Nephron (organoid): ENCODE measurements around the gene COL4A4.

Experiments used
- H3K27ac Mint-ChIP-seq, 3 experiments: 2 replicates each; pipeline ENCODE4 v1.8.0; 2020; ENCODE audit warnings: mixed read lengths in 3 of 3, mild to moderate bottlenecking in 2 of 3, moderate library complexity in 1 of 3
- H3K27me3 Mint-ChIP-seq: 2 replicates; pipeline ENCODE4 v1.8.0; 2021; ENCODE audit warnings: low read depth, mild to moderate bottlenecking, moderate library complexity, mixed read lengths
- H3K36me3 Mint-ChIP-seq: 2 replicates; pipeline ENCODE4 v1.8.0; 2020; ENCODE audit warnings: low read depth, mixed read lengths
- H3K4me1 Mint-ChIP-seq: 2 replicates; pipeline ENCODE4 v1.8.0; 2020; ENCODE audit warnings: mixed read lengths
- H3K4me3 Mint-ChIP-seq, 3 experiments: 2 replicates each; pipeline ENCODE4 v1.8.0; 2020; ENCODE audit warnings: mild to moderate bottlenecking in 3 of 3, mixed read lengths in 3 of 3, moderate library complexity in 2 of 3
- H3K9me3 Mint-ChIP-seq: 2 replicates; pipeline ENCODE4 v1.8.0; 2020; ENCODE audit warnings: mixed read lengths
- CTCF ChIP-seq, 3 experiments: fragments of 200-600 bp; sonication (generic); IDR thresholded peaks; one replicate each; pipeline ENCODE4 v1.5.0; 2021; ENCODE audit warnings: antibody characterized with exemption in 3 of 3; ENCODE audit not compliant: unreplicated experiment in 3 of 3

Gene COL4A4

GRCh38 chr2:226991663-226992062 is 172.3 kb downstream of the COL4A4 start:
- no peaks in the 10 kb centered on the region for H3K4me1 Mint-ChIP-seq
- no peak overlapping the region for H3K4me3 Mint-ChIP-seq
- H3K9me3 Mint-ChIP-seq, result no peaks in the 10 kb centered on the region
- TF ChIP-seq CTCF (IDR thresholded peaks at IDR 0.05; ENCODE audit: unreplicated experiment in 3 of 3), result no peak
- H3K27me3 Mint-ChIP-seq, result no peaks in the 10 kb centered on the region
- no peak overlapping the region for H3K27ac Mint-ChIP-seq
- peaks cover 14% of the 10 kb centered on the region for H3K36me3 Mint-ChIP-seq

DNA sequence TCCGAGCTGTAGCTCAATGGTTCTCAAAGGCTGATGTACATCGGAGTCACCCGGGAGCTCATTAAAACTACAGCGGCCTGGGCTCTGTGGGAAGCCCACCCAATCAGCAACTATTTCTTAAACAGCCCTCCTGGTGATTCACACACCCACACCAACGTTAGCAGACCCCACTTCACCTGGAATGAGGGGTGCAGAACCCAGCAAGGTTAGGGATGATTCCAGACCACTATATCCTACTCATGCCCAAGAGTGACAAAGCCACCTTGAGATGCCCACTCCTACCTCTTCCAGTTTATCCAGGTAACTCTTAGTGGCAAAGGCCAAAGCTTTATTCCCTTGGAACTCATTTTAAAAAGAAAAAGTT is 178.4 kb downstream of the COL4A4 start:
- Mint-ChIP-seq H3K9me3 (no peaks in the 10 kb centered on the region), H3K4me3 (no peak overlapping the region), H3K4me1 (peaks cover 12% of the 10 kb centered on the region), H3K27me3 (peaks cover 5% of the 10 kb centered on the region), H3K27ac (peak overlapping the region in 2 of 3 experiments; percentile 66 to 85), H3K36me3 (no peaks in the 10 kb centered on the region)
- TF ChIP-seq CTCF (IDR thresholded peaks at IDR 0.05; ENCODE audit: unreplicated experiment in 3 of 3), result peak in 1 of 3 experiments; percentile 20

- no peaks in the 10 kb centered on the region for H3K9me3 Mint-ChIP-seq
- H3K36me3 Mint-ChIP-seq, result no peaks in the 10 kb centered on the region
- TF ChIP-seq CTCF (IDR thresholded peaks at IDR 0.05; ENCODE audit: unreplicated experiment in 3 of 3), result peak; percentile 66 to 74 (median 73)
- H3K4me3 Mint-ChIP-seq, result no peak overlapping the region
- peak overlapping the region; percentile 66 to 85 (median 75) for H3K27ac Mint-ChIP-seq
- H3K27me3 Mint-ChIP-seq, result peaks cover 5% of the 10 kb centered on the region
- peaks cover 12% of the 10 kb centered on the region for H3K4me1 Mint-ChIP-seq
Measured at GRCh38 chr2:226984750-226985582, 179.0 kb downstream of the COL4A4 start.

DNA sequence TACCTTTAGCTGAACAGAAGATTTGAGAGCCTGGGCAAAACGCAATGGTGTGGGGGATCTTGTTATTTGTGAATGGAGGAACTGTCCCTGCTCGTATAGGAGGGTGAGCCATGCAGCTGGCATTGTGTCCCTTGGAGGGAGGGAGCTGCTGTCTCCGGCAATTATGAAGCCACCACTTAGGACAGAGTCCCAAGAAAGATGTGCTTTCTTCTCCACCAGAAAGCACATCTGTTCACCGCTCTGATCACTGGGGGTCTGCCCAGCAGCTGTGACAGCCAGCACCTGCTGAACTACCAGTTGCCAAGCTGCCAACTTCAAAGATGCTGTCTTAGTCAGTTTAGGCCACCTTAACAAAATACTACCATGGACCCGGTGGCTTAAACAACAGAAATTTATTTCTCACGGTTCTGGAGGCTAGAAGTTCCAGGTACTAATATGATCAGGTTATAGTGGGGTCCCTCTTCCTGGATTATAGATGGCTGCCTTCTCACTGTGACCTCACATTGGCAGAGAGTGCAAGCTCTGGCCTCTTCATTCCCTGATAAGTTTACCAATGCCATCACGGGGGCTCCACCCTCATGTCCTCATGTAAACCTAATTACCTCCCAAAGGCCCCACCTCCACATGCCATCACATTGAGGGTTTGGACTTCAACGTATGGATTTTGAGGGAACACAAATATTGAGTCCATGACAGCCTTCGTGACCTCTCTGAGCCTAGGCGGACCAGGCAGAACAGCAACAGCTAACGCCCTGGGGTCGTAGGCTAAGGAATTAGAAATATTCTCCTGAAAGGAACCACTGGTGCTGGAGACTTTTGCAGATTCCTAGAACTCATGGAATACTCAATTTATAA is 179.9 kb downstream of the COL4A4 start:
- TF ChIP-seq CTCF (IDR thresholded peaks at IDR 0.05; ENCODE audit: unreplicated experiment in 3 of 3), result no peak
- Mint-ChIP-seq H3K27me3 (peaks cover 5% of the 10 kb centered on the region), H3K27ac (peak overlapping the region in 1 of 3 experiments; percentile 85), H3K9me3 (no peaks in the 10 kb centered on the region), H3K36me3 (peaks cover 3% of the 10 kb centered on the region), H3K4me3 (no peak overlapping the region), H3K4me1 (peaks cover 12% of the 10 kb centered on the region)

DNA sequence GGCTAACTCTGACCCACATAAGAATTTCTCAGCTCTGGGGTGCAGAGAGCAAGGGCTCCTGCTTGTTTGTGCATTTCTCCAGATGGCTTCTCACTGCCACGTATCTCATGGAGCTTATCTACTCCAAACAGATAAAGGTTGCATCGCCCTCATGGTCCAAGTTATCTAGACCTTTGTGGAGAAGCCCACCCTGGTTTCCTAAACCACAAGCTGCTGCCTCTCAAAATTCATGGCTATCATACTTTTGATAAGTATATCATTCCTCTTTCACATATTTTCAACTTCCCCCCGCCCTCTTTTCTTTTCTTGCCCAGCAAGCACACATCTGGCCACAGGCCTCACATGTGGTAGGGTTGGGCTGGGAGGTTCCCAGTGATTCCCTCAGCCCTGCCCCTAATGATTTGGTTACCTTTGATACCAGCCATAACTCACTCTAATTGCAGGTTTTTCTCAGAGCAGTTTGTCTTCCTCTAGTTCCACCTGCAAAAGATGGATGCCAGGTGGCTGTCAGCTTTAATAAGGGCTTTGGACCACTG is 182.1 kb downstream of the COL4A4 start:
- no peak overlapping the region for H3K4me3 Mint-ChIP-seq
- H3K27me3 Mint-ChIP-seq, result peaks cover 5% of the 10 kb centered on the region
- TF ChIP-seq CTCF (IDR thresholded peaks at IDR 0.05; ENCODE audit: unreplicated experiment in 3 of 3), result no peak
- H3K27ac Mint-ChIP-seq, result no peak overlapping the region
- no peaks in the 10 kb centered on the region for H3K9me3 Mint-ChIP-seq
- peaks cover 12% of the 10 kb centered on the region for H3K4me1 Mint-ChIP-seq
- peaks cover 3% of the 10 kb centered on the region for H3K36me3 Mint-ChIP-seq
